HepG2 (cell line): ENCODE measurements around the gene ARHGAP26. TPM values are rescaled to one million over a fixed set of nuclear protein-coding genes. Genes with fewer than 3 reads are reported as not detected.

Source experiments
- ATAC-seq: fragments of 200-7000 bp; cut with Tn5 transposase; 3 replicates; pipeline ENCODE4 v1.9.1; 2020; ENCODE audit warnings: mild to moderate bottlenecking, moderate library complexity
- BruUV-seq: library from RNA; stranded (reverse); fragments of 400-500 nt; replicated peaks from 2 replicates; lab custom pipeline; 2021; lab: Mats Ljungman, UMichigan
- CTCF ChIA-PET: fragments of 300-600 bp; formaldehyde crosslinking; extraction: SDS; loops from one replicate; lab custom pipeline; 2021; ENCODE audit warnings: low total read pairs, inconsistent platforms, low intra/inter-chr PET ratio; lab: Yijun Ruan, JAX
- POLR2A ChIA-PET: fragments of 350-600 bp; sonication (Branson Sonifier 250); formaldehyde crosslinking; loops from one replicate; lab custom pipeline; 2020; ENCODE audit warnings: antibody characterized with exemption, inconsistent platforms; lab: Yijun Ruan, JAX
- DNase-seq: peaks from one replicate; pipeline ENCODE4 v3.0.0-alpha.2; 2015; ENCODE audit warnings: low spot score
- FAIRE-seq: peaks from 3 replicates; lab custom pipeline; 2011; peaks lifted over from hg19 to GRCh38; lab: Jason Lieb, UNC
- H2AFZ ChIP-seq: one replicate; pipeline ENCODE4 v1.6.1; 2011; ENCODE audit warnings: low read length, inconsistent platforms
- H3K27ac ChIP-seq: fragments of 300-600 bp; 3 replicates; pipeline ENCODE4 v1.8.0; 2011; ENCODE audit warnings: mixed run types, mild to moderate bottlenecking, mixed read lengths, low read length, inconsistent platforms; ENCODE audit not compliant: insufficient read depth; ENCODE audit errors: extremely low read length
- H3K27me3 ChIP-seq, 2 experiments: fragments of 200-600 bp in 1 of 2; 2 replicates in 1 of 2; 3 replicates in 1 of 2; pipeline versions ENCODE4 v1.6.0 to v1.8.0; 2011; ENCODE audit warnings: low read length in 2 of 2, mild to moderate bottlenecking in 2 of 2, moderate library complexity in 2 of 2, inconsistent platforms in 1 of 2; ENCODE audit not compliant: insufficient read depth in 2 of 2, control insufficient read depth in 1 of 2
- H3K36me3 ChIP-seq, 2 experiments: fragments of 200-600 bp in 1 of 2; replicated peaks in 1 of 2; 2 replicates in 1 of 2; 3 replicates in 1 of 2; pipeline versions ENCODE4 v1.5.1 to v1.8.0; 2011; ENCODE audit warnings: low read length in 2 of 2, inconsistent platforms in 1 of 2; ENCODE audit not compliant: insufficient read depth in 2 of 2, control insufficient read depth in 1 of 2
- H3K4me1 ChIP-seq: 2 replicates; pipeline ENCODE4 v1.5.1; 2012; ENCODE audit warnings: low read length, inconsistent platforms; ENCODE audit not compliant: insufficient read depth
- H3K4me2 ChIP-seq: 2 replicates; pipeline ENCODE4 v1.6.0; 2011; ENCODE audit warnings: low read depth, low read length, inconsistent platforms
- H3K4me3 ChIP-seq, 3 experiments: fragments of 200-600 bp in 1 of 3; sonication (generic), shearing (Covaris generic) in 1 of 3; replicated peaks in 1 of 3; 2 replicates each; pipeline ENCODE4 v1.5.1; 2011 to 2016; ENCODE audit warnings: low read length in 3 of 3, inconsistent platforms in 2 of 3, low read depth in 2 of 3, mild to moderate bottlenecking in 2 of 3, control low read depth in 1 of 3, mixed read lengths in 1 of 3; ENCODE audit not compliant: insufficient read depth in 1 of 3
- H3K79me2 ChIP-seq: one replicate; pipeline ENCODE4 v1.6.1; 2011; ENCODE audit warnings: low read length, inconsistent platforms; ENCODE audit not compliant: insufficient read depth
- H3K9ac ChIP-seq: 2 replicates; pipeline ENCODE4 v1.6.0; 2011; ENCODE audit warnings: mild to moderate bottlenecking, low read depth, low read length, inconsistent platforms; ENCODE audit not compliant: insufficient read depth
- H3K9me3 ChIP-seq: 2 replicates; pipeline ENCODE4 v1.5.1; 2012; ENCODE audit warnings: mild to moderate bottlenecking, low read length
- H4K20me1 ChIP-seq: 2 replicates; pipeline ENCODE4 v1.6.0; 2011; ENCODE audit warnings: inconsistent platforms, mild to moderate bottlenecking, low read length, moderate library complexity; ENCODE audit not compliant: insufficient read depth
- GTF2F1 ChIP-seq: fragments of 150-350 bp; IDR thresholded peaks from 2 replicates; pipeline ENCODE4 v1.6.1; 2014; ENCODE audit warnings: low read length
- MAX ChIP-seq: IDR thresholded peaks from 2 replicates; pipeline ENCODE4 v1.6.1; 2012; ENCODE audit warnings: inconsistent platforms
- NCOA5 ChIP-seq: sonication (generic); formaldehyde crosslinking; IDR thresholded peaks from 2 replicates; pipeline ENCODE4 v1.4.0; 2020; ENCODE audit warnings: missing genetic modification reagents
- SAP130 ChIP-seq: IDR thresholded peaks from 2 replicates; pipeline ENCODE4 v1.6.1; 2016; ENCODE audit warnings: low read depth
- SCMH1 ChIP-seq: sonication (generic); formaldehyde crosslinking; IDR thresholded peaks from 2 replicates; pipeline ENCODE4 v1.9.0; 2021; ENCODE audit warnings: missing genetic modification reagents, mild to moderate bottlenecking, borderline replicate concordance
- ZC3H13 ChIP-seq: sonication (generic); formaldehyde crosslinking; IDR thresholded peaks from 2 replicates; pipeline ENCODE4 v1.8.1; 2023; ENCODE audit warnings: mild to moderate bottlenecking, missing genetic modification reagents, moderate library complexity
- ZNF331 ChIP-seq: sonication (generic); formaldehyde crosslinking; IDR thresholded peaks from 2 replicates; pipeline ENCODE4 v1.4.0; 2020; ENCODE audit warnings: missing genetic modification reagents
- ZNF646 ChIP-seq: sonication (generic); formaldehyde crosslinking; IDR thresholded peaks from 2 replicates; pipeline ENCODE4 v1.9.0; 2021; ENCODE audit warnings: mild to moderate bottlenecking, missing genetic modification reagents
- ZNF691 ChIP-seq: sonication (generic); formaldehyde crosslinking; IDR thresholded peaks from 2 replicates; pipeline ENCODE4 v1.4.0; 2020; ENCODE audit warnings: missing genetic modification reagents, low read depth, mild to moderate bottlenecking, borderline replicate concordance
- WGBS: methylation state at CpG from one replicate; pipeline ENCODE4 v1.1.6; 2017; ENCODE audit warnings: low lambda C conversion rate; 5-methylcytosine and 5-hydroxymethylcytosine counted together
- in situ Hi-C: cut with HindIII; loops from 2 replicates; pipeline ENCODE4 v1.10.0; 2017; ENCODE audit warnings: low pct_unique_long_range_greater_than_20kb; ENCODE audit not compliant: extremely low pct_ligation_motif_present
- intact Hi-C: fragments of 100-400 bp; cut with micrococcal nuclease; formaldehyde crosslinking; loops from one replicate; pipeline ENCODE4 v1.10.0; 2022; ENCODE audit not compliant: unreplicated experiment
- polyA plus RNA-seq, 8 experiments: library from polyadenylated mRNA; depleted of rRNA in 3 of 8; stranded (reverse) in 7 of 8; unstranded in 1 of 8; fragments of >200 nt; fragmentation: Illumina TruSeq in 4 of 8; extraction: Trizol in 4 of 8; gene quantifications; 2 replicates each; pipeline versions ENCODE4 v1.2.1 to v1.2.3, GENCODE V29; 2011 to 2016; ENCODE audit warnings: low read depth in 4 of 8, missing spikeins in 1 of 8, mixed read lengths in 1 of 8; ENCODE audit not compliant: insufficient read depth in 1 of 8
- total RNA-seq, 5 experiments: library from RNA; depleted of rRNA; stranded (reverse); fragments of >200 nt; fragmentation: Illumina TruSeq; extraction: Trizol; gene quantifications; 2 replicates each; pipeline ENCODE4 v1.2.3, GENCODE V29; 2016; ENCODE audit warnings: low read depth in 1 of 5

ARHGAP26 gene
- total and polyA plus RNA-seq, 2 of the 13 experiments (the other 11 are each of a cell fraction or from before 2014, with no cell fraction given), result 9.6 to 18.2 TPM

GRCh38 chr5:143212261-143212660 lies 442.1 kb downstream of the ARHGAP26 start:
- POLR2A ChIA-PET, result no interaction called here
- Histone ChIP-seq H3K4me1 (peaks cover 18% of the 10 kb centered on the region), H2AFZ (no peak overlapping the region), H3K9me3 (no peaks in the 10 kb centered on the region), H3K79me2 (no peaks in the 10 kb centered on the region), H3K4me2 (no peak overlapping the region), H3K36me3 (peaks cover 8 to 13% of the 10 kb centered on the region in 2 experiments; a peak in 4 of 5 replicates), H3K27ac (no peak overlapping the region), H3K9ac (no peak overlapping the region), H3K27me3 (no peaks in the 10 kb centered on the region), H4K20me1 (no peaks in the 10 kb centered on the region)
- CTCF ChIA-PET, result no interaction called here
- DNase-seq (no peak), ATAC-seq (no peak), FAIRE-seq (no peak)
- no TSS peak for BruUV-seq
- WGBS, result 89% methylated on average over 1 of the region's 1 CpG
- in situ Hi-C loops, result no loop called here
- intact Hi-C loops, result no loop called here
- TF ChIP-seq ZC3H13 (CRISPR knock-in tag) (no peak), MAX (no peak), ZNF331 (CRISPR knock-in tag) (no peak), SAP130 (CRISPR knock-in tag) (no peak), ZNF646 (CRISPR knock-in tag) (no peak), GTF2F1 (no peak), SCMH1 (CRISPR knock-in tag) (no peak), ZNF691 (CRISPR knock-in tag) (no peak), NCOA5 (CRISPR knock-in tag) (no peak)
- TF ChIP-seq, all 625 proteins: peak for 0
- H3K4me3 ChIP-seq, result no peak overlapping the region
